IMR-90 (cell line): ENCODE results near the gene MAT1A.
"Not testable (repeated sequence)": the region's sequence is repeated elsewhere in the genome, so short reads cannot be mapped to it uniquely, and the experiment has no call there.

Experiments
- CEBPB ChIP-seq: IDR thresholded peaks from 2 replicates; pipeline ENCODE4 v1.6.1; 2012; ENCODE audit warnings: low read depth, low read length, improper control_type of control experiment
- CHD1 ChIP-seq: IDR thresholded peaks from 2 replicates; pipeline ENCODE4 v1.6.1; 2012; ENCODE audit warnings: low read depth, low read length, improper control_type of control experiment
- MXI1 ChIP-seq: IDR thresholded peaks from 2 replicates; pipeline ENCODE4 v1.6.1; 2012; ENCODE audit warnings: low read depth, mild to moderate bottlenecking, low read length, moderate library complexity, borderline replicate concordance
- NFE2L2 ChIP-seq: fragments of 150-350 bp; IDR thresholded peaks from 2 replicates; pipeline ENCODE4 v1.6.1; 2016; ENCODE audit warnings: low read depth, mild to moderate bottlenecking, low read length
- POLR2A ChIP-seq: IDR thresholded peaks from 2 replicates; pipeline ENCODE4 v1.6.1; 2012; ENCODE audit warnings: mild to moderate bottlenecking, low read depth, low read length
- RCOR1 ChIP-seq: IDR thresholded peaks from 2 replicates; pipeline ENCODE4 v1.6.1; 2012; ENCODE audit warnings: mild to moderate bottlenecking, low read length, improper control_type of control experiment; ENCODE audit not compliant: insufficient replicate concordance
- TF ChIP-seq, protein P1 (sequence below): conservative IDR thresholded peaks from 2 replicates; pipeline ENCODE4 v1.5.1; 2012; ENCODE audit warnings: mild to moderate bottlenecking, low read depth, low read length, improper control_type of control experiment
- TF ChIP-seq, protein P2 (sequence below): fragments of 150-350 bp; IDR thresholded peaks from 2 replicates; pipeline ENCODE4 v1.6.1; 2016; ENCODE audit warnings: low read depth, mild to moderate bottlenecking, low read length, moderate library complexity, borderline replicate concordance

DNA sequence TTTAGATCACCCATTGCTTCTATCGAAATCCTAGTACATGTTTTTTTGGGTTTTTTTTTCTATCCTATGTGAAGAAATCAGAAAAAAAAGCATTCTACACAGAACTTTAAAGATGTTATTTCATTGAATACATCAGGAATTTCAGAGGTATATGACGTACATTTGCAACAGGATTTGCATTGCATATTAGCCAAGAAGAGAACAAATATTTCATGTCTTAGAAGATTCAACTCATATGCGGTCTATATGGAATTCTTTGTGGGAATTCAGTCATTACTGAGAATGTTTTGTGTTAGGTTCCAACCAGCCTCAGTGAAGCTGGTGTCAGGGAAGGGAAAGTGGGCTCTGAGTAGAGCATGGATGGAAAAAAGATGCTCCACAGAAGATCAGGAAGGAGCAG is 45.1 kb downstream of the MAT1A start:
- TF ChIP-seq, protein P1, sequence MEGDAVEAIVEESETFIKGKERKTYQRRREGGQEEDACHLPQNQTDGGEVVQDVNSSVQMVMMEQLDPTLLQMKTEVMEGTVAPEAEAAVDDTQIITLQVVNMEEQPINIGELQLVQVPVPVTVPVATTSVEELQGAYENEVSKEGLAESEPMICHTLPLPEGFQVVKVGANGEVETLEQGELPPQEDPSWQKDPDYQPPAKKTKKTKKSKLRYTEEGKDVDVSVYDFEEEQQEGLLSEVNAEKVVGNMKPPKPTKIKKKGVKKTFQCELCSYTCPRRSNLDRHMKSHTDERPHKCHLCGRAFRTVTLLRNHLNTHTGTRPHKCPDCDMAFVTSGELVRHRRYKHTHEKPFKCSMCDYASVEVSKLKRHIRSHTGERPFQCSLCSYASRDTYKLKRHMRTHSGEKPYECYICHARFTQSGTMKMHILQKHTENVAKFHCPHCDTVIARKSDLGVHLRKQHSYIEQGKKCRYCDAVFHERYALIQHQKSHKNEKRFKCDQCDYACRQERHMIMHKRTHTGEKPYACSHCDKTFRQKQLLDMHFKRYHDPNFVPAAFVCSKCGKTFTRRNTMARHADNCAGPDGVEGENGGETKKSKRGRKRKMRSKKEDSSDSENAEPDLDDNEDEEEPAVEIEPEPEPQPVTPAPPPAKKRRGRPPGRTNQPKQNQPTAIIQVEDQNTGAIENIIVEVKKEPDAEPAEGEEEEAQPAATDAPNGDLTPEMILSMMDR = not testable (repeated sequence)
- TF ChIP-seq MXI1, CEBPB, POLR2A, NFE2L2, CHD1, RCOR1: not testable (repeated sequence)
- TF ChIP-seq, protein P2, sequence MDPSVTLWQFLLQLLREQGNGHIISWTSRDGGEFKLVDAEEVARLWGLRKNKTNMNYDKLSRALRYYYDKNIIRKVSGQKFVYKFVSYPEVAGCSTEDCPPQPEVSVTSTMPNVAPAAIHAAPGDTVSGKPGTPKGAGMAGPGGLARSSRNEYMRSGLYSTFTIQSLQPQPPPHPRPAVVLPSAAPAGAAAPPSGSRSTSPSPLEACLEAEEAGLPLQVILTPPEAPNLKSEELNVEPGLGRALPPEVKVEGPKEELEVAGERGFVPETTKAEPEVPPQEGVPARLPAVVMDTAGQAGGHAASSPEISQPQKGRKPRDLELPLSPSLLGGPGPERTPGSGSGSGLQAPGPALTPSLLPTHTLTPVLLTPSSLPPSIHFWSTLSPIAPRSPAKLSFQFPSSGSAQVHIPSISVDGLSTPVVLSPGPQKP = not testable (repeated sequence)
